ENCODE measurements around the gene ARL3. TPM values are rescaled to one million over a fixed set of nuclear protein-coding genes. Genes with fewer than 3 reads are reported as not detected.

Gene ARL3
- total RNA-seq, 1 experiment from 2014 or later: 20.7 TPM

- POLR2A ChIA-PET: no interaction called here
- Histone ChIP-seq H3K4me1 (ENCODE audit: control insufficient read depth, insufficient read depth, low read length) (peaks cover 10% of the 10 kb centered on the region), H3K9me3 (ENCODE audit: control insufficient read depth, insufficient read depth, low read depth, low read length) (no peaks in the 10 kb centered on the region), H3K36me3 (ENCODE audit: control insufficient read depth, insufficient read depth, low read length) (no peaks in the 10 kb centered on the region), H3K27ac (ENCODE audit: low read length) (no peak overlapping the region), H3K4me3 (ENCODE audit: low read depth in 2 of 2, low read length in 2 of 2) (no peak overlapping the region), H3K27me3 (ENCODE audit: control insufficient read depth, insufficient read depth, low read length) (no peaks in the 10 kb centered on the region)
- no peak for ATAC-seq
- no TSS peak for BruUV-seq (replicated peaks)
- in situ Hi-C loops (cut with HindIII; ENCODE audit: low pct_unique_long_range_greater_than_20kb, low sequenced_read_pairs): no loop called here
- TF ChIP-seq POLR2AphosphoS5 (IDR thresholded peaks at IDR 0.05; ENCODE audit: low read depth, low read length) (no peak), REST (IDR thresholded peaks at IDR 0.05; ENCODE audit: insufficient read depth in 1 of 2, low read depth in 2 of 2, low read length in 1 of 2) (no peak), TCF7L2 (IDR thresholded peaks at IDR 0.05; ENCODE audit: low read depth, low read length) (no peak), SIN3A (IDR thresholded peaks at IDR 0.05; ENCODE audit: borderline replicate concordance, insufficient read depth, low read depth, low read length) (no peak)
- TF ChIP-seq, protein P1, sequence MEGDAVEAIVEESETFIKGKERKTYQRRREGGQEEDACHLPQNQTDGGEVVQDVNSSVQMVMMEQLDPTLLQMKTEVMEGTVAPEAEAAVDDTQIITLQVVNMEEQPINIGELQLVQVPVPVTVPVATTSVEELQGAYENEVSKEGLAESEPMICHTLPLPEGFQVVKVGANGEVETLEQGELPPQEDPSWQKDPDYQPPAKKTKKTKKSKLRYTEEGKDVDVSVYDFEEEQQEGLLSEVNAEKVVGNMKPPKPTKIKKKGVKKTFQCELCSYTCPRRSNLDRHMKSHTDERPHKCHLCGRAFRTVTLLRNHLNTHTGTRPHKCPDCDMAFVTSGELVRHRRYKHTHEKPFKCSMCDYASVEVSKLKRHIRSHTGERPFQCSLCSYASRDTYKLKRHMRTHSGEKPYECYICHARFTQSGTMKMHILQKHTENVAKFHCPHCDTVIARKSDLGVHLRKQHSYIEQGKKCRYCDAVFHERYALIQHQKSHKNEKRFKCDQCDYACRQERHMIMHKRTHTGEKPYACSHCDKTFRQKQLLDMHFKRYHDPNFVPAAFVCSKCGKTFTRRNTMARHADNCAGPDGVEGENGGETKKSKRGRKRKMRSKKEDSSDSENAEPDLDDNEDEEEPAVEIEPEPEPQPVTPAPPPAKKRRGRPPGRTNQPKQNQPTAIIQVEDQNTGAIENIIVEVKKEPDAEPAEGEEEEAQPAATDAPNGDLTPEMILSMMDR (IDR thresholded peaks at IDR 0.05): no peak
- no peak for DNase-seq (ENCODE audit: low read depth, low spot score)
- intact Hi-C loops (cut with micrococcal nuclease; ENCODE audit: unreplicated experiment): no loop called here
- CTCF ChIA-PET: no interaction called here
Observed at GRCh38 chr10:102634686-102635085, 79.5 kb downstream of the ARL3 start.

GRCh38 chr10:102633848-102634247 lies 80.3 kb downstream of the ARL3 start:
- Histone ChIP-seq H3K27me3 (ENCODE audit: control insufficient read depth, insufficient read depth, low read length) (no peaks in the 10 kb centered on the region), H3K36me3 (ENCODE audit: control insufficient read depth, insufficient read depth, low read length) (no peaks in the 10 kb centered on the region), H3K27ac (ENCODE audit: low read length) (no peak overlapping the region), H3K4me3 (ENCODE audit: low read depth in 2 of 2, low read length in 2 of 2) (no peak overlapping the region), H3K9me3 (ENCODE audit: control insufficient read depth, insufficient read depth, low read depth, low read length) (no peaks in the 10 kb centered on the region), H3K4me1 (ENCODE audit: control insufficient read depth, insufficient read depth, low read length) (peaks cover 17% of the 10 kb centered on the region)
- intact Hi-C loops (cut with micrococcal nuclease; ENCODE audit: unreplicated experiment): no loop called here
- ChIA-PET POLR2A (no interaction called here), CTCF (no interaction called here)
- TF ChIP-seq, protein P1 (IDR thresholded peaks at IDR 0.05): no peak
- no peak for TF ChIP-seq SIN3A (IDR thresholded peaks at IDR 0.05; ENCODE audit: borderline replicate concordance, insufficient read depth, low read depth, low read length)
- ATAC-seq: no peak
- BruUV-seq (replicated peaks): no TSS peak
- in situ Hi-C loops (cut with HindIII; ENCODE audit: low pct_unique_long_range_greater_than_20kb, low sequenced_read_pairs): no loop called here
- no peak for DNase-seq (ENCODE audit: low read depth, low spot score)

GRCh38 chr10:102633287-102633686 lies 80.9 kb downstream of the ARL3 start:
- H3K27ac ChIP-seq (ENCODE audit: low read length): no peak overlapping the region
- intact Hi-C loops (cut with micrococcal nuclease; ENCODE audit: unreplicated experiment): no loop called here
- H3K4me1 ChIP-seq (ENCODE audit: control insufficient read depth, insufficient read depth, low read length): peaks cover 20% of the 10 kb centered on the region
- DNase-seq (ENCODE audit: low read depth, low spot score) (no peak), ATAC-seq (no peak)
- BruUV-seq (replicated peaks): no TSS peak
- no peak overlapping the region for H3K4me3 ChIP-seq (ENCODE audit: low read depth in 2 of 2, low read length in 2 of 2)
- no peaks in the 10 kb centered on the region for H3K9me3 ChIP-seq (ENCODE audit: control insufficient read depth, insufficient read depth, low read depth, low read length)
- in situ Hi-C loops (cut with HindIII; ENCODE audit: low pct_unique_long_range_greater_than_20kb, low sequenced_read_pairs): no loop called here
- H3K36me3 ChIP-seq (ENCODE audit: control insufficient read depth, insufficient read depth, low read length): no peaks in the 10 kb centered on the region
- CTCF ChIA-PET: no interaction called here
- no peaks in the 10 kb centered on the region for H3K27me3 ChIP-seq (ENCODE audit: control insufficient read depth, insufficient read depth, low read length)
- POLR2A ChIA-PET: no interaction called here
- no peak for TF ChIP-seq POLR2AphosphoS5 (IDR thresholded peaks at IDR 0.05; ENCODE audit: low read depth, low read length)
- TF ChIP-seq, protein P1 (IDR thresholded peaks at IDR 0.05): no peak
- no peak for TF ChIP-seq REST (IDR thresholded peaks at IDR 0.05; ENCODE audit: insufficient read depth in 1 of 2, low read depth in 2 of 2, low read length in 1 of 2)
- no peak for TF ChIP-seq SIN3A (IDR thresholded peaks at IDR 0.05; ENCODE audit: borderline replicate concordance, insufficient read depth, low read depth, low read length)
- TF ChIP-seq TCF7L2 (IDR thresholded peaks at IDR 0.05; ENCODE audit: low read depth, low read length): no peak
